Measurements from ENCODE around the gene MARVELD2.
"Not testable (repeated sequence)": the region's sequence is repeated elsewhere in the genome, so short reads cannot be mapped to it uniquely, and the experiment has no call there.

Gene MARVELD2

GRCh38 chr5:69450527-69450926 is 35.6 kb downstream of the MARVELD2 start:
- not testable (repeated sequence) for DNase-seq

- DNase-seq = no peak
These were observed 37.2 kb downstream of the MARVELD2 start for GRCh38 chr5:69451941-69452647.

- DNase-seq = not testable (repeated sequence)
These were observed 38.6 kb downstream of the MARVELD2 start for GRCh38 chr5:69453487-69453886.

- DNase-seq = no peak
These were observed 39.7 kb downstream of the MARVELD2 start for GRCh38 chr5:69454460-69455249.

- DNase-seq = not testable (repeated sequence)
These were observed 40.6 kb downstream of the MARVELD2 start for GRCh38 chr5:69455428-69455988.

GRCh38 chr5:69462170-69462569 is 47.3 kb downstream of the MARVELD2 start:
- DNase-seq = no peak

GRCh38 chr5:69466375-69466774 is 51.5 kb downstream of the MARVELD2 start:
- not testable (repeated sequence) for DNase-seq

GRCh38 chr5:69467442-69468225 is 52.7 kb downstream of the MARVELD2 start:
- no peak for DNase-seq

- no peak for DNase-seq
These were observed 53.7 kb downstream of the MARVELD2 start for GRCh38 chr5:69468631-69469030.

- DNase-seq = not testable (repeated sequence)
These were observed 56.6 kb downstream of the MARVELD2 start for GRCh38 chr5:69471516-69471915.

GRCh38 chr5:69472535-69473143 is 57.7 kb downstream of the MARVELD2 start:
- not testable (repeated sequence) for DNase-seq

GRCh38 chr5:69477170-69477569 is 62.3 kb downstream of the MARVELD2 start:
- DNase-seq = no peak

- DNase-seq = not testable (repeated sequence)
These were observed 63.4 kb downstream of the MARVELD2 start for GRCh38 chr5:69478296-69478695.

- DNase-seq = no peak
These were observed 70.0 kb downstream of the MARVELD2 start for GRCh38 chr5:69484891-69485290.

GRCh38 chr5:69485471-69485870 is 70.6 kb downstream of the MARVELD2 start:
- DNase-seq = peak; percentile 50

- DNase-seq = no peak
These were observed 74.3 kb downstream of the MARVELD2 start for GRCh38 chr5:69489246-69489645.

- DNase-seq = no peak
These were observed 76.1 kb downstream of the MARVELD2 start for GRCh38 chr5:69491027-69491426.

- DNase-seq = no peak
These were observed 77.0 kb downstream of the MARVELD2 start for GRCh38 chr5:69491838-69492390.

GRCh38 chr5:69492391-69492922 is 77.5 kb downstream of the MARVELD2 start, which contains the start of gene OCLN:
Gene OCLN, plus strand, starts transcription at chr5:69492790. Its CDS starts 11,455 bp downstream, at chr5:69504245.
- DNase-seq = peak; percentile 65

- no peak for DNase-seq
These were observed 78.0 kb downstream of the MARVELD2 start for GRCh38 chr5:69492923-69493395.

- no peak for DNase-seq
These were observed 78.6 kb downstream of the MARVELD2 start for GRCh38 chr5:69493396-69494133.
